Measurements from ENCODE around the gene OR4B1. TPM values are rescaled to one million over a fixed set of nuclear protein-coding genes. Genes with fewer than 3 reads are reported as not detected.
"Not testable (repeated sequence)": the region's sequence is repeated elsewhere in the genome, so short reads cannot be mapped to it uniquely, and the experiment has no call there.

The OR4B1 gene
- total RNA-seq, 4 donors from 2014 or later = not detected

GRCh38 chr11:48210052-48210451 lies 6.6 kb upstream of the OR4B1 start:
- no peaks in the 10 kb centered on the region for H3K36me3 ChIP-seq
- no peak for TF ChIP-seq CTCF (IDR thresholded peaks at IDR 0.05)
- no peak for TF ChIP-seq POLR2A (IDR thresholded peaks at IDR 0.05)
- no peaks in the 10 kb centered on the region for H3K27me3 ChIP-seq
- no peaks in the 10 kb centered on the region for H3K4me1 ChIP-seq
- intact Hi-C loops (cut with DNase I; ENCODE audit: low total_unique reads) = no loop called here
- DNase-seq = no peak
- no peaks in the 10 kb centered on the region for H3K9me3 ChIP-seq
- H3K27ac ChIP-seq = no peak overlapping the region
- no peak overlapping the region for H3K4me3 ChIP-seq

DNA sequence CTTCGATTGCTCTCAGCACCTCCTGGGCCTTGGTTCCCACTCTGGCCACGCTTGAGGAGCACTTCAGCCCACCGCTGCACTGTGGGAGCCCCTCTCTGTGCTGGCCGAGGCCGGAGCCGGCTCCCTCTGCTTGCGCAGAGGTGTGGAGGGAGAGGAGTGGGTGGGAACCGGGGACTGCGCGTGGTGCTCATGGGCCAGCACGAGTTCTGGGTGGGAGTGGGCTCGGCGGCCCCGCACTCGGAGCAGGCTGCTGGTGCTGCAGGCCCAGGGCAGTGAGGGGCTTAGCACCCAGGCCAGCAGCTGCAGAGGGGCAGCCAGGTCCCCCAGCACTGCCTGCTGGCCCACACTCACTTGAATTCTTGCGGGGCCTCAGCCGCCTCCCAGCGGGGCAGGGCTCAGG lies 12.2 kb downstream of the OR4B1 start:
- no peak overlapping the region for H3K4me3 ChIP-seq
- H3K27ac ChIP-seq = no peak overlapping the region
- no peaks in the 10 kb centered on the region for H3K36me3 ChIP-seq
- DNase-seq = no peak
- TF ChIP-seq CTCF (IDR thresholded peaks at IDR 0.05) (no peak), POLR2A (IDR thresholded peaks at IDR 0.05) (no peak)
- H3K27me3 ChIP-seq = no peaks in the 10 kb centered on the region
- no peaks in the 10 kb centered on the region for H3K4me1 ChIP-seq
- H3K9me3 ChIP-seq = no peaks in the 10 kb centered on the region
- intact Hi-C loops (cut with DNase I; ENCODE audit: low total_unique reads) = no loop called here

- DNase-seq; H3K4me3 ChIP-seq; H3K9me3 ChIP-seq; intact Hi-C loops (cut with DNase I; ENCODE audit: low total_unique reads); H3K27ac ChIP-seq; H3K27me3 ChIP-seq; H3K4me1 ChIP-seq; H3K36me3 ChIP-seq: not testable (repeated sequence)
Observed at GRCh38 chr11:48230057-48230456, 13.4 kb downstream of the OR4B1 start.

GRCh38 chr11:48237727-48238126 lies 21.1 kb downstream of the OR4B1 start:
- DNase-seq = no peak
- no peaks in the 10 kb centered on the region for H3K27me3 ChIP-seq
- TF ChIP-seq POLR2A (IDR thresholded peaks at IDR 0.05) (no peak), CTCF (IDR thresholded peaks at IDR 0.05) (no peak)
- H3K27ac ChIP-seq = no peak overlapping the region
- intact Hi-C loops (cut with DNase I; ENCODE audit: low total_unique reads) = no loop called here
- no peaks in the 10 kb centered on the region for H3K9me3 ChIP-seq
- H3K4me1 ChIP-seq = no peaks in the 10 kb centered on the region
- no peak overlapping the region for H3K4me3 ChIP-seq
- H3K36me3 ChIP-seq = no peaks in the 10 kb centered on the region

GRCh38 chr11:48242501-48242900 lies 25.9 kb downstream of the OR4B1 start:
- Histone ChIP-seq H3K9me3 (no peaks in the 10 kb centered on the region), H3K27me3 (no peaks in the 10 kb centered on the region), H3K36me3 (no peaks in the 10 kb centered on the region), H3K27ac (no peak overlapping the region), H3K4me1 (no peaks in the 10 kb centered on the region), H3K4me3 (no peak overlapping the region)
- DNase-seq = no peak
- intact Hi-C loops (cut with DNase I; ENCODE audit: low total_unique reads) = no loop called here
- TF ChIP-seq CTCF (IDR thresholded peaks at IDR 0.05) (no peak), POLR2A (IDR thresholded peaks at IDR 0.05) (no peak)

- Histone ChIP-seq H3K4me1 (no peaks in the 10 kb centered on the region), H3K4me3 (no peak within 1 kb of the TSS), H3K27me3 (no peaks in the 10 kb centered on the region), H3K9me3 (peaks cover 0 to 9% of the 10 kb centered on the region in 2 donors), H3K36me3 (no peaks in the 10 kb centered on the region), H3K27ac (no peak within 1 kb of the TSS)
- DNase-seq = no peak
- intact Hi-C loops (cut with DNase I; ENCODE audit: low total_unique reads) = no loop called here
- TF ChIP-seq POLR2A (IDR thresholded peaks at IDR 0.05) (no peak), CTCF (IDR thresholded peaks at IDR 0.05) (no peak)
Observed at GRCh38 chr11:48244804-48245203, 28.2 kb downstream of the OR4B1 start, which contains the start of gene OR4X2. TSS of gene OR4X2 (plus strand) at chr11:48245104. CDS start at chr11:48245104, 0 bp downstream.
